RCC 7860 (cell line): ENCODE data around the gene MBOAT1.

Experiments
- DNase-seq: peaks from one replicate; pipeline ENCODE4 v3.0.0-alpha.2; 2015; ENCODE audit warnings: low spot score
- FAIRE-seq: peaks from 2 replicates; lab custom pipeline; 2012; peaks lifted over from hg19 to GRCh38; lab: Jason Lieb, UNC

MBOAT1 gene

DNA sequence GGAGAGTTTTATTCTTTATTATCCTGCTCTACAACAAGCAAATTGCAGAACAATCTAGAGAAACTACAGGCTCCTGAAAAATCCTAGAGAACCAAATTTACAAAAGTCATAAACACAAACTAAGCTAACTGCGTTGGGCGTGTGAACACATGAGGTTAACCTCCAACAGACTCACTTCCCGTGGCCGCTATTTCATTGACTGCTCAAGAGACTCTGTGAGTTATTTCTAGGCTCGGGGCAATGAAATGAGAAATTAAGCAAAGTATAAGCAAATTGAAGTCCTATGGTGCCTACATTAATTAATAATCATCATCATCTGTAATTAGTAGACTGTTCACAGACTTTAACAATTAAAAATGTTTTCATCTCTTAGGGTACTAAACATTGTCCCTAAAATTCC, 100.0 kb downstream of the MBOAT1 start:
- FAIRE-seq (no peak), DNase-seq (no peak)

- DNase-seq (no peak), FAIRE-seq (no peak)
Measured at GRCh38 chr6:20110478-20110877, 101.8 kb downstream of the MBOAT1 start.

DNA sequence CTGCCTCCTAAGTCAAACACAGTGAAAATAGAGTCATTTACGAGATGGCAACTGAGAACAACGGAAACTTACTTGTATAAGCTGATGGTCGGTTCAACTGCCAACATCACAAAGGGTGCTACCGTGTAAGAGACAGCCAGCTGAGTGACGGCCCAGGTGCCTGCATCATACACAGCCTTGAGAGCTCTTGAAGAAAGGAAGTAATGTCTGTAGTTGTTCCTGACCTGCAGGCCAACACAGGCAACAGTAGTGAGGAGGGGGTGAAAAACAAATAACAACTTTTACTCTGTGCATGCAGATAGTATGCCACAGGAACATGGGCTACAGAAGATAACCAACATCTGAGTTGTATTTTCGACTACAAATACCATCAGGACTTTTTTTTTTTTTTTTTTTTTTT, 102.7 kb downstream of the MBOAT1 start:
- FAIRE-seq: no peak
- no peak for DNase-seq

GRCh38 chr6:20105838-20106237, 106.4 kb downstream of the MBOAT1 start:
- FAIRE-seq (no peak), DNase-seq (no peak)

- FAIRE-seq: no peak
- DNase-seq: no peak
Measured at GRCh38 chr6:20104696-20105095, 107.6 kb downstream of the MBOAT1 start.

GRCh38 chr6:20102397-20103073, 109.7 kb downstream of the MBOAT1 start:
- FAIRE-seq: no peak
- DNase-seq: no peak

- DNase-seq: no peak
- no peak for FAIRE-seq
Measured at GRCh38 chr6:20099156-20099555, 113.1 kb downstream of the MBOAT1 start.

DNA sequence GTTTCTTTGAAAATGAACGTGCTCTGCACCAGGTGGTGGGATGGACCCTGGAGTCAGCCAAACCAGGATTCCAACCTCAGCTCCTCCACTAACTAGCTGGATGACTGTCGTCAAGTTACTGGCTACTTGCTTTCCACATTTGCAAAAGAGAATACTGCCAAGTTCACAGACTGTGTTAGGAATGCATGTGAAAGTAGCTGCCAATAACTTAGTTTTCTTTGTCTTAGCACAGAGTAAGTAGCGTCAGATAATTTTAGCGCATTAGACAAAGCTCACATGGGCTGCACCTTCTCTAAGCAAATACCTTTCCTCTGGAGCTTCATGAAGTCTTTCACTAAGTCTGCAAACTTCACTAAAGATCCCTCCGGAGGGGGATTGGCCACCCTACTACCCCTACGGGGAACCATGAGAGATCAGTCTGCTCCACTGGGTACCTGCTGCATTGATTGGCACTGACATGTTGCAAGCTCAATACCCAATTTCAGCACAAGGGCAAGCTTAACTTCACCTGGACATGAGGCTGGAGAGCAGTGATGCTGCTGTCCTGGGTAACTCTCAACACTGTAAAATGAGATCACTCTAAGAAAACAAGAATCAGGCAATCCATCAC, 113.9 kb downstream of the MBOAT1 start:
- DNase-seq: no peak
- FAIRE-seq: no peak

DNA sequence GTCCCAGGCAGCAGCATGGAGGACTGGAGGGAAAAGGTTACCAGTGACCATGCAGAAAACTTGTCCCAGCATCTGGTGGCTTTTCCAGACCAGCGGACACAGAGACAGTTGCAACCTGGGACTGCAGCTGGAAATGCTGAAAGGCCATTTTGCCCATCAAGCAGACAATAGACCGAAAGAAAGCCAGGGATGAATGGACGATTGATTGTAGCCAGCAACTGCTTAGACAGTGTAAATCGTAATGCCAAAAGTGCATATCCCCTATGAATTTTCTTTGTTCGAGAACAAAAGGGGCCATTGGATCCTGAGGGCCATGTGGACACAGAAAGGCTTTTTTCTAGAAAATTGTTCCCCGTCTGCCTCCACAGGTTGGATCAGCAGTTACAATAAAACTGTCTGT, 115.7 kb downstream of the MBOAT1 start:
- DNase-seq (no peak), FAIRE-seq (no peak)

DNA sequence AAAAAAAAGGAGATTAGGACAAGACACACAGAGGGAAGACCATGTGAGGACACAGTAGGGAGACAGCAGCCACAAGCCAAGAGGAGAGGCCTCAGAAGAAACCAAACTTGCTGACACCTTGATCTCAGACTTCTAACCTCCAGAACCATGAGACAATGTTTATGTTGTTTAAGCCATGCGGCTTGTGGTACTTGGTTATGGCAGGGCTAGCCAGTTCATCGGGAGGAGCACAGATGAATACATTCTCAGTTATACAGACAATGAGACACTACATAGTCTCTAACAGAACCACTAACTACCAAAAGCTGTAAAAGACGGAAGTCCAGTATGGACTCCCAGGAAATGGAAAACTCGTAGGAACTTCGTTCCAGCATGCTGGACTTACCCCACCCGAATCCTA, 116.8 kb downstream of the MBOAT1 start:
- FAIRE-seq: no peak
- DNase-seq: no peak

DNA sequence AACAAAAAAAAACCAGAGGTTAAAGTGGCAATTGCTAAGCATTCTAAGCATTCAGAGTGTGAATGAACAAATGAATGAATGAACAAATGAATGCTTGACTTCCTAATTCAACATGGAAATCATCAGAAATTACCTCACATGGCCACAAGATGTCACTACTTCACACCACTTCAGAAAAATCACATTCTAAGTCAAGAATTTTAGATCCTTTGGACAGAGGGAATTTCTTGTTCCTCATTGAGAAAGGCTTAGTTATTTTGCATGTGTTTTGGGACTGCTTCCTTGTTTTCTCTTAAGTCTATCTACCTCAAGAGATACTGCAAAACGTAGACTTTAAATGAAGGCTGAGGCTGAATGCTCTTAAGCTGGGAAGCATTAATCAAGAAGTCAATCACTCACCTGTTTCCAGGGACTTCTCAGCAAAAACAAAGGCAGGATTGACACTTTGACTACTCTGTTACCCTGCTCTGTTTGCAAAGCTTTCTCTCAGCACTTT, 120.2 kb downstream of the MBOAT1 start:
- FAIRE-seq: peak; percentile 67
- peak; percentile 29 for DNase-seq

GRCh38 chr6:20086992-20087391, 125.3 kb downstream of the MBOAT1 start:
- FAIRE-seq: no peak
- no peak for DNase-seq

- DNase-seq (no peak), FAIRE-seq (no peak)
Measured at GRCh38 chr6:20085817-20086216, 126.5 kb downstream of the MBOAT1 start.

DNA sequence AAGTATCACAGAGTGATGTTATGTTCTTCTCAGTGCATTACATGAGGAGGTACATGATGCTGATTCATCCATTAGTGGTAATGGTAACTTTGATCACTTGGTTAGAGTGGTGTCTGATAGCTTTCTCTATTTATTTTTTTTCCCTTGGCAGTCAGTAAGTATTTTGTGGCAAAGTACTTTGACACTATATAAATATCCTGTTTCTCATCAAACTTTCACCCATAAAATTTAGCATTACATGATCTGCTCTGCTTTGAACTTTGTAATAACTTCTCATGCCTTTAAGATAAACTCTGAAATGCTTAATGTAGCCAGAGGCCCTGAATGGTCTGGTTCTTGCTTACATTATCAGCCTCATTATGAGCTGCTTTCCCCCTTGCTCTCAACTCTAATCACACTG, 127.9 kb downstream of the MBOAT1 start:
- DNase-seq (no peak), FAIRE-seq (no peak)

GRCh38 chr6:20071998-20072397, 140.3 kb downstream of the MBOAT1 start:
- no peak for FAIRE-seq
- DNase-seq: no peak

- no peak for FAIRE-seq
- no peak for DNase-seq
Measured at GRCh38 chr6:20070047-20070446, 142.2 kb downstream of the MBOAT1 start.

GRCh38 chr6:20069021-20069522, 143.2 kb downstream of the MBOAT1 start:
- DNase-seq (no peak), FAIRE-seq (no peak)

GRCh38 chr6:20068421-20068988, 143.8 kb downstream of the MBOAT1 start:
- DNase-seq (no peak), FAIRE-seq (no peak)

DNA sequence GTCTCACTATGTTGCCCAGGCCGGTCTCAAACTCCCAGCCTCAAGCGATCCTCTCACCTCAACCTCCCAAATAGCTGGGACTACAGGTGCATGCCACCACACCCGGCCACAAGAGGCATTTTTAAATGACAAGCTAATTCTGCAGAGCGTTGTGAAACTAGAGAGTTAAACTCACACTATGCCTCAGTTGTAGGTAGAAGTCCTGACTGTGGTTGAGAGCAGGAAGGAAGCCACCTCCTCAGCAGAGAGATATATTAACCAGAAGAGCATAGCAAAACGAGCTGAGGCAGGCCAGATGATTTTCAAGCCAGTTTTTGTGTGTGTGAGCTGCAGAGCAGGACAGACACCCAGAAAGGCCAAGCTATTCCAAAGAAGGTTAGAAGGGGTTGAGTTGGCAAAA, 150.3 kb downstream of the MBOAT1 start:
- no peak for DNase-seq
- no peak for FAIRE-seq

DNA sequence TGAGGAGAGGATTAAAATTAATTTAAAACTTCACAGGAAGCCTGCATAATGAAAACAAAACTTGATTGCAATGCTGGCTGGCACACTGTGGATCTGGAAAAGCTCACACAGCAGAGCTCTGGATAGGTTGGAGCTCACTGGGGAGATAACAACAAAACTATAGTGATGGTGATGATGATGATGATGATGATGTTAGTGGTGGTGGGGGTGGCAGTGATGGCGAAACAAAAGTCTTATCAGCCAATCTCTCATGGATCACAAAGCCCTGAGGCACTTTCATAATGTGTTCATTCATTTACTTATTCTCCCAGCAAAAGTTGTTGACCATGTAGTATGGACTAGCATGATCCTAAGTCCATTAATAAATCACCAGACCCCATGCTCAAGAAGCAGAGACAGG, 152.0 kb downstream of the MBOAT1 start:
- no peak for DNase-seq
- FAIRE-seq: no peak

- DNase-seq (no peak), FAIRE-seq (no peak)
Measured at GRCh38 chr6:20058912-20059311, 153.4 kb downstream of the MBOAT1 start.
